NCI-H345 (cell line): ENCODE data around the gene GNA14.
"Not testable (repeated sequence)": the region's sequence is repeated elsewhere in the genome, so short reads cannot be mapped to it uniquely, and the experiment has no call there.

ENCODE experiments used
- DNase-seq: peaks from one replicate; lab custom pipeline; 2025; lab: John Stamatoyannopoulos, UW

GNA14 gene

GRCh38 chr9:77588271-77588937 lies 59.7 kb downstream of the GNA14 start:
- DNase-seq: no peak

- no peak for DNase-seq
Measured at GRCh38 chr9:77587851-77588250, 60.3 kb downstream of the GNA14 start.

DNA sequence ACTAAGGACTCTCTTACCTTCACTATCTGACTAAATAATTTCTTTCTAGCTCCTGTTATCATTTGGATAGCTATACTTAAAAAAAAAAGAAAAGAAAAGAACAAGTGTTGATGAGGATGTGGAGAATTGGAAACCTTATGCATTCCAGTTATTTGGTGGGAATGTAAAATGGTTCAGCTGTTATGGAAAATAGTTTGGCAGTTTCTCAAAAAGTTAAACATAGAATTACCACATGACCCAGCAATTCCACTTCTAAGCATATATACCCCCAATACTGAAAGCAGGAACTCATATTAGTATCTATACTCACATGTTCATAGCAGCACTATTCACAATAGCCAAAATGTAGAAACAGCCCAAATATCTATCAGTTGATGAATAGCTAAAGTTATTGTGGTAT lies 61.1 kb downstream of the GNA14 start:
- no peak for DNase-seq

DNA sequence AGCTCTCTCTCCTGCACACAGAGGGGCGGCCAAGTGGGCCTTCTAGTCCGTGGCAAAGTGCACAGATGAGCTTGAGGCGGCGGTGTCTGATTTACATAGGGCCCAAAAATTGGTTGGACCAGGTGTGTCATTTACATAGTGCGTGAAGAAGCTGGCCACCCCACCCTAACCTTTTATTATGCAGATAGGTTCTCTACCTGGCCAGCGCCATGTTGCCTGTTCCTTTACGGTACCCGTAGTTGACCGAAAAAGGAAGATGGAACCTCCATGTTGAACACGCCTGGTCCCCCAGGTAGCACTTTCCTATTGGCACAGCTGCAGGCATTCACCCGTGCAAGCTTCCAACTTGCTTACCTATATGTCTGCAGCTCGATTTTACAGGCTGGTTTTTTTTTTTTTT lies 61.5 kb downstream of the GNA14 start:
- no peak for DNase-seq

DNA sequence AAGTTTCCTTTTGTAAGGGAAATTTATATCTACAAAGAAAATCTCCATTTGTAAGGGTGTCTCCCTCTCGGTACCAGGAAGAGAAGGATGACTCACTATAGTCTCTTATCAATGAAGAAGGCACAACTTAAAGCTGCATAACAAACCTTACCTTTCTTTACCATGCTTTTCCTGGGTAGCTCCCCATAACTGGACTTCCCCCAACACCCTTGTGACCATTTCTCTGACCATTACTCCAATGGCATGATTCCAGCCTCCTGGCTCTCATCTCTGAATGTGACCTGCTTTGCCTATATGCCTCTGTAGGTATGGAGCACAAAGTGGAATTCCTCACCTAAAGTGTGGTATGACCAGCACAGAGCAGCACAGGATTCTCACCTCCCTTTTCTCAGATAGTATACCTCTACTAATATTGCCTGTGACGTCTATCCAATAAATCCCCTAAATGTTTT lies 62.8 kb downstream of the GNA14 start:
- no peak for DNase-seq

GRCh38 chr9:77584927-77585326 lies 63.2 kb downstream of the GNA14 start:
- not testable (repeated sequence) for DNase-seq

- no peak for DNase-seq
Measured at GRCh38 chr9:77582961-77583576, 65.1 kb downstream of the GNA14 start.

- no peak for DNase-seq
Measured at GRCh38 chr9:77582525-77582924, 65.6 kb downstream of the GNA14 start.

DNA sequence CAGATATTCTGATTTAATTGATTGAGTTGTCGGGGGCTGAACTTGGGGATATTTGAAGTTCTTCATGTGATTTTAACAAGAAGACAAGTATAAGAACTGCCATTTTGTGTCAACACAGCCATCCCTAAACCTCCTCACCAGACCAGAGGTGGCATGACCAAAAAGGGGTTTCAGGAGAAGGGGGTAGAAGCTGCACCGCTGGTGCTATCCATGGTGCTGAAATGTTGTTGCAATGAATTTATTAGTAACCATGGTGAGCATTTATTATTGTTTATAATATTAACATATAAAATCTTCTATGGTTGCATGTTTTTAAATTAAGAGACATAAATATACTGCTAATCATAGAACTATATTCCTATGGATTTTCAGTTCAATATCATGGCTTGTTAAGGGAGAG lies 72.3 kb downstream of the GNA14 start:
- no peak for DNase-seq

DNA sequence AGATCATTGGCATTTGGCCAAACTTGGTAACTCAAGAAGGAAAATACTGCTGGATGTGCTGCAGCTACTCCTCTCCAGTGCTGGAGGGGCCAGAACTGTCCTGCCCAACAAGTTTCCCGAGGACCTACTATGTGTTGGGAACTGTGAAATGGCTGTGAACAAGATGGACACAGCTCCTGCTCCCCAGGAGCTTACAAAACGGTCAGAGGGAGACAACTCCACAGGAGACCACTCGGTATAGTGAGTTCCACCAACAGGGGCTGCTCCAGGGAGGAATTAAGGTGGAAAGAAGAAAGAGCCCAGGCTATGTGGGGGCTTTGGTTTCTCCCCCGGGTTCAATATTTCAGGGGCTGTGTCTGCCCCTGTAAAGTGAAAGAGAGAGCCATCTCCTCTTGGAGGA lies 78.8 kb downstream of the GNA14 start:
- DNase-seq: peak; percentile 71

- DNase-seq: no peak
Measured at GRCh38 chr9:77563174-77563573, 84.9 kb downstream of the GNA14 start.

- no peak for DNase-seq
Measured at GRCh38 chr9:77562019-77562748, 85.9 kb downstream of the GNA14 start.

DNA sequence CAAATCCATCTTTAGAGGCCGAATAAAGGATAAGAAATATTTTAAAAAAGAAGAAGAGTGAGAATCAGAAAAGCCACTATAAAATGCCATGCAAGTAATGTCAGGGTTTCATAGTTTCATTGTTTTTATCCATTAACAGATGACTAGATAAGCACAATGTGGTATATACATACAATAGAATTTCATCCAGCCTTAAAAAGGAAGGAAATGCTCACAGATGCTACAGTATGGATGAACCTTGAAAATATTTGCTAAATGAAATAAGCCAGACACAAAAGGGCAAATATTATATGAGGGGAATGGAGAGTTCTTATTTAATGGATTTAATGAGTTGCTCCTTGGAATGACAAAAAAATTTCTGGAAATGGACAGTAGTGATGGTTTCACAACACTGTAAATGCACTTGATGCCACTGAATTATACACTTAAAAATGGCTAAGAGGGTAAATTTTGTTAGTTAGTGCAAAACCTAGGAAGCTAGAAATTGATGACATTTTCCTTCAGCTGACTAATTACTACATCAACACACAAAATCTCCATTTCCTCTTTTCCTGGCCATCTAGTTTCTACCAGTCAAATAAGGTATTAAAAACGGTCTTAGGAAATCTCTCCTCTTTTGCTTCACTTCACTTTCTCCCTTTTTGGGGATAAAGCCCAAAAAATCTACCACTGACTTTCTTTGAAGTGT lies 86.6 kb downstream of the GNA14 start:
- DNase-seq: no peak

- DNase-seq: no peak
Measured at GRCh38 chr9:77556396-77556795, 91.7 kb downstream of the GNA14 start.

GRCh38 chr9:77554586-77555105 lies 93.5 kb downstream of the GNA14 start:
- DNase-seq: no peak

DNA sequence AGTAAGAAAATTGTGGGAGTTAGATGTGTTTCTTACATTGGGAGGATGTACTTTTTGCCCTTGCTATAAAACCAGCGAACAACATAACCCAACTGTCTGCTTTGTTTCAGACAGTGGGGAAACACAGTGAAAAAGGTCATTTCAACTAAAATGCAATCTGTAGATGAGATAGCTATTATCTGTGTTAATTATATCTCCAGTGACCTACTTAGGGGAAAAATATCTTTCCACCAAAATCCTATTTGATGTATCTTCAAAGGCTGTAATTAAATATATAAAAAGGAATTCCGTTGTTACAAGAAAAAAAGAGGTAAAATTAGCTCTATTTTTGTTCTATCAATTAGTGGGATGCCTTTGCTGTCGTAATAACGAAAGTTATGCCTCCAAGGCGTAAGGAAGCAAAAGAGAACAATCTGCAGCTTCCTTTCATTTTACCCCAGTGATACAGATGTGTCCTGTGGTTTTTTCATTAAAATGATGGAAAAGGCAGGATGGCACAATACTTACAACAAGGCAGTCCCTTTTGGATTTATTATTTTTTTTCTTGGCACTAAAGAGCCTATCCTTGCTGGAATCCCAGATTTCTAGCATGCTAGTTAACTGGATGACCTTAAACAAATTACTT lies 100.9 kb downstream of the GNA14 start:
- DNase-seq: no peak

GRCh38 chr9:77546376-77546950 lies 101.7 kb downstream of the GNA14 start:
- no peak for DNase-seq

GRCh38 chr9:77544546-77544945 lies 103.6 kb downstream of the GNA14 start:
- DNase-seq: no peak

GRCh38 chr9:77543131-77543822 lies 104.8 kb downstream of the GNA14 start:
- no peak for DNase-seq

- no peak for DNase-seq
Measured at GRCh38 chr9:77541600-77541999, 106.5 kb downstream of the GNA14 start.

GRCh38 chr9:77541055-77541454 lies 107.1 kb downstream of the GNA14 start:
- no peak for DNase-seq
